ENCODE measurements around the gene SPIB. TPM values are rescaled to one million over a fixed set of nuclear protein-coding genes. Genes with fewer than 3 reads are reported as not detected.
"Not testable (repeated sequence)": the region's sequence is repeated elsewhere in the genome, so short reads cannot be mapped to it uniquely, and the experiment has no call there.

SPIB gene
- total RNA-seq, 1 donor = not detected

- TF ChIP-seq CTCF (IDR thresholded peaks at IDR 0.05; ENCODE audit: insufficient read depth, low read length) = no peak
Observed at GRCh38 chr19:50467566-50467965, 48.8 kb downstream of the SPIB start.

GRCh38 chr19:50468818-50469217 lies 50.1 kb downstream of the SPIB start:
- no peak for TF ChIP-seq CTCF (IDR thresholded peaks at IDR 0.05; ENCODE audit: insufficient read depth, low read length)
- H3K4me3 ChIP-seq (ENCODE audit: low read depth, low read length) = no peak overlapping the region
- DNase-seq (ENCODE audit: low read depth) = no peak

More at GRCh38 chr19:50467566-50467965, 48.8 kb downstream of the SPIB start:
- no peak for DNase-seq (ENCODE audit: low read depth)
- H3K4me3 ChIP-seq (ENCODE audit: low read depth, low read length) = no peak overlapping the region

- not testable (repeated sequence) for DNase-seq (ENCODE audit: low read depth)
Observed at GRCh38 chr19:50473336-50473735, 54.6 kb downstream of the SPIB start.

GRCh38 chr19:50475101-50475568 lies 56.4 kb downstream of the SPIB start:
- TF ChIP-seq CTCF (IDR thresholded peaks at IDR 0.05; ENCODE audit: insufficient read depth, low read length) = no peak
- DNase-seq (ENCODE audit: low read depth) = no peak
- no peak overlapping the region for H3K4me3 ChIP-seq (ENCODE audit: low read depth, low read length)

More at GRCh38 chr19:50473336-50473735, 54.6 kb downstream of the SPIB start:
- H3K4me3 ChIP-seq (ENCODE audit: low read depth, low read length) = not testable (repeated sequence)

- H3K4me3 ChIP-seq (ENCODE audit: low read depth, low read length) = peak overlapping the region; percentile 13
- TF ChIP-seq CTCF (IDR thresholded peaks at IDR 0.05; ENCODE audit: insufficient read depth, low read length) = no peak
- no peak for DNase-seq (ENCODE audit: low read depth)
Observed at GRCh38 chr19:50475736-50476223, 57.0 kb downstream of the SPIB start.

GRCh38 chr19:50476224-50476906 lies 57.6 kb downstream of the SPIB start, which contains the start of the genes EMC10 and GARIN5A:
EMC10 (plus strand) TSS chr19:50476507; CDS start chr19:50476545, 38 bp downstream.
GARIN5A (minus strand) TSS chr19:50476848; CDS start chr19:50476388, 460 bp downstream.
- DNase-seq (ENCODE audit: low read depth) = peak; percentile 90
- no peak for TF ChIP-seq CTCF (IDR thresholded peaks at IDR 0.05; ENCODE audit: insufficient read depth, low read length)
- peak within 1 kb of the TSS; percentile 97 for H3K4me3 ChIP-seq (ENCODE audit: low read depth, low read length)

GRCh38 chr19:50476907-50477238 lies 58.1 kb downstream of the SPIB start:
- TF ChIP-seq CTCF (IDR thresholded peaks at IDR 0.05; ENCODE audit: insufficient read depth, low read length) = no peak
- H3K4me3 ChIP-seq (ENCODE audit: low read depth, low read length) = peak overlapping the region; percentile 97
- no peak for DNase-seq (ENCODE audit: low read depth)

Measured in fibroblast of the aortic adventitia (primary cell).